Activated B cell treated with CpG ODN at 0.5 μM for 24 hours (primary cell): ENCODE results near the gene SLC24A4. TPM values are rescaled to one million over a fixed set of nuclear protein-coding genes. Genes with fewer than 3 reads are reported as not detected.
A peak's percentile ranks its signal among the peaks of the same experiment; 100 is the strongest.

Experiments used
- ATAC-seq: fragments of 200-7000 bp; cut with Tn5 transposase; one replicate; pipeline ENCODE4 v1.10.0; 2021; ENCODE audit warnings: low read depth, mild to moderate bottlenecking, moderate library complexity
- CTCF ChIA-PET: fragments of 350-600 bp; sonication (Branson Sonifier 250); formaldehyde crosslinking; loops from one replicate; lab custom pipeline; 2021; ENCODE audit warnings: antibody characterized with exemption; lab: Charles Lee
- POLR2A ChIA-PET: fragments of 350-600 bp; sonication (Branson Sonifier 250); formaldehyde crosslinking; loops from one replicate; lab custom pipeline; 2021; ENCODE audit warnings: antibody characterized with exemption; lab: Charles Lee
- DNase-seq: peaks from one replicate; pipeline ENCODE4 v3.0.0; 2022
- H3K27ac Mint-ChIP-seq: one replicate; pipeline ENCODE4 v1.8.0; 2020; ENCODE audit warnings: mixed read lengths
- H3K27me3 Mint-ChIP-seq: one replicate; pipeline ENCODE4 v1.8.0; 2021; ENCODE audit warnings: mixed read lengths
- H3K36me3 Mint-ChIP-seq: one replicate; pipeline ENCODE4 v1.8.0; 2021; ENCODE audit warnings: low read depth, mixed read lengths
- H3K4me1 Mint-ChIP-seq: one replicate; pipeline ENCODE4 v1.8.0; 2021; ENCODE audit warnings: mixed read lengths
- H3K4me3 Mint-ChIP-seq: one replicate; pipeline ENCODE4 v1.8.0; 2020; ENCODE audit warnings: mild to moderate bottlenecking, mixed read lengths
- H3K9me3 Mint-ChIP-seq: one replicate; pipeline ENCODE4 v1.8.0; 2020; ENCODE audit warnings: mixed read lengths
- CTCF ChIP-seq: fragments of 200-600 bp; IDR thresholded peaks from one replicate; pipeline ENCODE4 v1.8.0; 2022; ENCODE audit warnings: antibody characterized with exemption, mild to moderate bottlenecking
- intact Hi-C: fragments of 100-400 bp; cut with micrococcal nuclease; formaldehyde crosslinking; loops from one replicate; pipeline ENCODE4 v1.15.1; 2024
- total RNA-seq: library from RNA; stranded (reverse); gene quantifications from 2 replicates; pipeline ENCODE4 v1.2.3, GENCODE V29; 2022

Gene SLC24A4
- total RNA-seq, 1 donor from 2014 or later, result 0.09 TPM

DNA sequence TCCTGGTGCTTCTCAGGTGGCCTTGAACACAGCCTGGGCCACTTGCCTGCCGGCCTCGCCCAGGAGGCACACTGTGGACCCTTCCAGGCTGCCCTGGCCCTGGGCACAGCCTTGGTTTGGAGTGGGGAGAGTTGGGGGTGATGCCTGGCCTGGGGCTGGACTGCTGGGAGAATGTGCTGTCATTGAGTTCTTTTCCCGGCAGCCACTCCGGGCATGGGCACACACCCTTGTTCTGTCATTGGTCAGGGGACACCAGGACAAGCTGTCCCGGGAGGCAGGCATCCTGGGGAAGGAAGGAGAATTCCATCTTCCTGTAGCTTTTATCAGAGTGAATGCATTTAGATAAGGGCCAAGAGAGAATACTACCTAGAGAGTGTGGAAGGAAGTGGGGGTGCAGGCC is 128.8 kb downstream of the SLC24A4 start:
- intact Hi-C loops, result no loop called here
- Mint-ChIP-seq H3K4me1 (no peaks in the 10 kb centered on the region), H3K9me3 (no peaks in the 10 kb centered on the region), H3K36me3 (no peaks in the 10 kb centered on the region), H3K27me3 (no peaks in the 10 kb centered on the region), H3K4me3 (no peak overlapping the region), H3K27ac (no peak overlapping the region)
- ATAC-seq, result no peak
- POLR2A ChIA-PET, result no interaction called here
- CTCF ChIA-PET, result no interaction called here
- TF ChIP-seq CTCF, result no peak
- DNase-seq, result no peak

GRCh38 chr14:92452471-92452870 is 129.5 kb downstream of the SLC24A4 start:
- H3K4me3 Mint-ChIP-seq, result no peak overlapping the region
- TF ChIP-seq CTCF, result no peak
- H3K36me3 Mint-ChIP-seq, result no peaks in the 10 kb centered on the region
- no peak for DNase-seq
- no peaks in the 10 kb centered on the region for H3K27me3 Mint-ChIP-seq
- no peaks in the 10 kb centered on the region for H3K4me1 Mint-ChIP-seq
- H3K27ac Mint-ChIP-seq, result no peak overlapping the region
- ChIA-PET CTCF (no interaction called here), POLR2A (no interaction called here)
- H3K9me3 Mint-ChIP-seq, result no peaks in the 10 kb centered on the region
- ATAC-seq, result no peak
- intact Hi-C loops, result no loop called here

GRCh38 chr14:92453691-92454090 is 130.7 kb downstream of the SLC24A4 start:
- Mint-ChIP-seq H3K4me3 (no peak overlapping the region), H3K27me3 (no peaks in the 10 kb centered on the region), H3K4me1 (no peaks in the 10 kb centered on the region), H3K36me3 (no peaks in the 10 kb centered on the region), H3K27ac (no peak overlapping the region), H3K9me3 (no peaks in the 10 kb centered on the region)
- ChIA-PET CTCF (no interaction called here), POLR2A (no interaction called here)
- no peak for DNase-seq
- ATAC-seq, result no peak
- TF ChIP-seq CTCF, result no peak
- intact Hi-C loops, result no loop called here

DNA sequence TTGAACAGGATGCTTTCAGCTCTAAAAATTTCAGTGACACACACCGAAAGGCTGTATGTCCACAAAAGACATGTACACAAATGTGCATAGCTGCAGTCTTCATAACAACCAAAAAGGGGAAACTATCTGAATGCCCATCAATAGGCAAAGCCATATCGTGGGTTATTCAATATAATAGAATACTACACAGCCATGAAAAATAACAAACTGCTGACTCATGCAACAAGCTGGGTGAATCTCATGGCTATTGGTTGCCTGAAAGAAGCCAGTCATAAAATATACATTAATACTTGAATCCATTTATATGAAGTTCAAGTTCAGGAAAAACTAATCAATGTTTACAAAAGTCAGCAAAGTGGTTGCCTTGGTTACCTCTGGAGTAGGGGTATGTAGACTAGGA is 132.3 kb downstream of the SLC24A4 start:
- no peak for ATAC-seq
- Mint-ChIP-seq H3K9me3 (no peaks in the 10 kb centered on the region), H3K36me3 (no peaks in the 10 kb centered on the region), H3K4me3 (no peak overlapping the region), H3K27me3 (peaks cover 5% of the 10 kb centered on the region), H3K4me1 (no peaks in the 10 kb centered on the region), H3K27ac (no peak overlapping the region)
- no peak for TF ChIP-seq CTCF
- intact Hi-C loops, result no loop called here
- ChIA-PET POLR2A (interaction anchor here (0.5 kb wide), 1 partner anchor 315 kb away, joined by 4 read pairs; no protein-coding TSS in a partner anchor), CTCF (interaction anchor here (1.1 to 1.5 kb wide), 2 partner anchors 134 to 225 kb away, joined by 3 to 4 read pairs; no protein-coding TSS in a partner anchor)
- DNase-seq, result no peak

DNA sequence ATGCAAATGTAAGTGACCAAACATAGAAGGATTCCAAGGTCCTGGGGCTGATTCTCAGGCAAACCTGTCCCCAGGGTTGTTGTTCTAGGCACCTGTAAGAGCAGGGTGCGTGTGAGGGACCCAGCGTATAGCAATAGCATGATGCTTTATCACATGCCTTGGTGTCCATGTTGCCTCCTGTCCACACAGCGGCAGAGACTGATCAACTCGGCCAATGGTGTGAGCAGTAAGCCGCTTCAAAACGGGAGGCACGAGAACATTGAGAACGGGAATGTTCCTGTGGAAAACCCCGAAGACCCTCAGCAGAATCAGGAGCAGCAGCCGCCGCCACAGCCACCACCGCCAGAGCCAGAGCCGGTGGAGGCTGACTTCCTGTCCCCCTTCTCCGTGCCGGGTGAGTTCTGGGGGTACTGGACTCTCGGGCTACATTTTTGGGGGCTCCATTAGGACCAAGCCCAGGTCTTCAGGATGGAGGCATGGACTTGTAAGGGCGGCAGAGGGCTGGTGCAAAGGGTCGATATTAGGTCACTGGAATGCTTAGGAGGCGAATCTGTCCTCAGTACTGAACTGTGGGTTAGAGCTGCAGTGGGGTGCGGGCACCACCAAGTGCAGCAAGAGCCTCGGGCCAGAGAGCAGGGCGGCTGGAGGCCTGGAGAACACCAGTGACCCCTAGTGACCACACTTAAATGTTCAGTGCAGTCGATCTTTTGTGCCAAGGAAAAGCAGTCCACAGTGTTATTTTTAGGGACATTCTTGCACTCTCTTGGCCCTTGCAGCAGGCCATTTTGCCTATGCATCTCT is 133.4 kb downstream of the SLC24A4 start:
- H3K9me3 Mint-ChIP-seq, result no peaks in the 10 kb centered on the region
- no peak overlapping the region for H3K4me3 Mint-ChIP-seq
- H3K36me3 Mint-ChIP-seq, result no peaks in the 10 kb centered on the region
- peaks cover 5% of the 10 kb centered on the region for H3K27me3 Mint-ChIP-seq
- ChIA-PET CTCF (no interaction called here), POLR2A (interaction anchor here (0.7 kb wide), 1 partner anchor 16 kb away, joined by 5 read pairs; no protein-coding TSS in a partner anchor)
- no peak overlapping the region for H3K27ac Mint-ChIP-seq
- peaks cover 6% of the 10 kb centered on the region for H3K4me1 Mint-ChIP-seq
- intact Hi-C loops, result loop anchor here (1.0 to 2.0 kb wide), 4 partner anchors 224 to 416 kb away; partner anchors contain the start of gene TRIP11
- TF ChIP-seq CTCF, result no peak
- DNase-seq (no peak), ATAC-seq (peak; percentile 77)
